HEK293 (cell line): ENCODE measurements around the gene LARP1.

Experiments used
- GLIS1 ChIP-seq: fragments of 450-650 bp; formaldehyde crosslinking; IDR thresholded peaks from 2 replicates; pipeline ENCODE4 v1.5.1; 2016; ENCODE audit warnings: missing biosample characterization, missing genetic modification characterization
- HOXD13 ChIP-seq: sonication (generic); formaldehyde crosslinking; IDR thresholded peaks from 2 replicates; pipeline ENCODE4 v1.8.0; 2022; ENCODE audit warnings: missing genetic modification reagents, borderline replicate concordance
- IKZF3 ChIP-seq: fragments of 450-650 bp; IDR thresholded peaks from 2 replicates; pipeline ENCODE4 v1.5.0; 2018; ENCODE audit warnings: missing biosample characterization, mild to moderate bottlenecking, missing genetic modification characterization, moderate library complexity
- KLF7 ChIP-seq: fragments of 450-650 bp; formaldehyde crosslinking; IDR thresholded peaks from 2 replicates; pipeline ENCODE4 v1.5.1; 2016; ENCODE audit warnings: missing biosample characterization, missing genetic modification characterization, borderline replicate concordance
- MYNN ChIP-seq: fragments of 450-650 bp; formaldehyde crosslinking; IDR thresholded peaks from 2 replicates; pipeline ENCODE4 v1.5.1; 2016; ENCODE audit warnings: missing biosample characterization, missing genetic modification characterization, borderline replicate concordance
- ZIC2 ChIP-seq: fragments of 450-650 bp; formaldehyde crosslinking; IDR thresholded peaks from 2 replicates; pipeline ENCODE4 v1.5.1; 2016; ENCODE audit warnings: missing biosample characterization, missing genetic modification characterization
- ZNF10 ChIP-seq: fragments of 450-650 bp; formaldehyde crosslinking; IDR thresholded peaks from 2 replicates; pipeline ENCODE4 v1.5.1; 2017; ENCODE audit warnings: missing biosample characterization, missing genetic modification characterization
- ZNF175 ChIP-seq: fragments of 450-650 bp; formaldehyde crosslinking; IDR thresholded peaks from 2 replicates; pipeline ENCODE4 v1.5.1; 2016; ENCODE audit warnings: missing biosample characterization, missing genetic modification characterization
- ZNF302 ChIP-seq: fragments of 450-650 bp; formaldehyde crosslinking; IDR thresholded peaks from 2 replicates; pipeline ENCODE4 v1.5.1; 2016; ENCODE audit warnings: missing biosample characterization, missing genetic modification characterization, low read depth
- ZNF324 ChIP-seq: fragments of 450-650 bp; formaldehyde crosslinking; IDR thresholded peaks from 2 replicates; pipeline ENCODE4 v1.5.1; 2016; ENCODE audit warnings: missing biosample characterization, missing genetic modification characterization
- ZNF391 ChIP-seq: fragments of 450-650 bp; formaldehyde crosslinking; IDR thresholded peaks from 2 replicates; pipeline ENCODE4 v1.5.1; 2016; ENCODE audit warnings: low read depth, missing biosample characterization, missing genetic modification characterization, borderline replicate concordance
- ZNF433 ChIP-seq: fragments of 450-650 bp; formaldehyde crosslinking; IDR thresholded peaks from 2 replicates; pipeline ENCODE4 v1.5.1; 2016; ENCODE audit warnings: missing biosample characterization, missing genetic modification characterization, low read depth
- ZNF544 ChIP-seq: fragments of 450-650 bp; formaldehyde crosslinking; IDR thresholded peaks from 2 replicates; pipeline ENCODE4 v1.5.0; 2017; ENCODE audit warnings: missing biosample characterization, missing genetic modification characterization
- ZNF561 ChIP-seq: fragments of 450-650 bp; IDR thresholded peaks from 2 replicates; pipeline ENCODE4 v1.5.1; 2018; ENCODE audit warnings: missing biosample characterization, missing genetic modification characterization, borderline replicate concordance
- ZNF610 ChIP-seq: fragments of 450-650 bp; formaldehyde crosslinking; IDR thresholded peaks from 2 replicates; pipeline ENCODE4 v1.5.1; 2016; ENCODE audit warnings: missing biosample characterization, missing genetic modification characterization, borderline replicate concordance
- ZNF623 ChIP-seq: fragments of 450-650 bp; formaldehyde crosslinking; IDR thresholded peaks from 2 replicates; pipeline ENCODE4 v1.5.1; 2016; ENCODE audit warnings: missing biosample characterization, missing genetic modification characterization
- ZNF624 ChIP-seq: fragments of 450-650 bp; formaldehyde crosslinking; IDR thresholded peaks from 2 replicates; pipeline ENCODE4 v1.5.1; 2017; ENCODE audit warnings: missing biosample characterization, missing genetic modification characterization
- TF ChIP-seq, protein P1 (sequence below): fragments of 450-650 bp; formaldehyde crosslinking; IDR thresholded peaks from 2 replicates; pipeline ENCODE4 v1.5.1; 2016; ENCODE audit warnings: missing biosample characterization, missing genetic modification characterization
- TF ChIP-seq, protein P2 (sequence below): fragments of 450-650 bp; formaldehyde crosslinking; IDR thresholded peaks from 2 replicates; pipeline ENCODE4 v1.5.1; 2016; ENCODE audit warnings: missing biosample characterization, missing genetic modification characterization, borderline replicate concordance
- TF ChIP-seq, protein P3 (sequence below): sonication (generic); formaldehyde crosslinking; IDR thresholded peaks from 2 replicates; pipeline ENCODE4 v1.8.1; 2022; ENCODE audit warnings: mild to moderate bottlenecking, moderate library complexity, missing genetic modification reagents
- TF ChIP-seq, protein P4 (sequence below): fragments of 450-650 bp; formaldehyde crosslinking; IDR thresholded peaks from 2 replicates; pipeline ENCODE4 v1.5.1; 2016; ENCODE audit warnings: missing biosample characterization, missing genetic modification characterization
- TF ChIP-seq, protein P5 (sequence below): fragments of 450-650 bp; formaldehyde crosslinking; IDR thresholded peaks from 2 replicates; pipeline ENCODE4 v1.5.1; 2016; ENCODE audit warnings: missing biosample characterization, missing genetic modification characterization
- TF ChIP-seq, protein P6 (sequence below): fragments of 450-650 bp; formaldehyde crosslinking; IDR thresholded peaks from 2 replicates; pipeline ENCODE4 v1.5.1; 2016; ENCODE audit warnings: missing biosample characterization, missing genetic modification characterization
- TF ChIP-seq, protein P7 (sequence below): fragments of 450-650 bp; IDR thresholded peaks from 2 replicates; pipeline ENCODE4 v1.5.1; 2018; ENCODE audit warnings: missing biosample characterization, mild to moderate bottlenecking, missing genetic modification characterization

The LARP1 gene

DNA sequence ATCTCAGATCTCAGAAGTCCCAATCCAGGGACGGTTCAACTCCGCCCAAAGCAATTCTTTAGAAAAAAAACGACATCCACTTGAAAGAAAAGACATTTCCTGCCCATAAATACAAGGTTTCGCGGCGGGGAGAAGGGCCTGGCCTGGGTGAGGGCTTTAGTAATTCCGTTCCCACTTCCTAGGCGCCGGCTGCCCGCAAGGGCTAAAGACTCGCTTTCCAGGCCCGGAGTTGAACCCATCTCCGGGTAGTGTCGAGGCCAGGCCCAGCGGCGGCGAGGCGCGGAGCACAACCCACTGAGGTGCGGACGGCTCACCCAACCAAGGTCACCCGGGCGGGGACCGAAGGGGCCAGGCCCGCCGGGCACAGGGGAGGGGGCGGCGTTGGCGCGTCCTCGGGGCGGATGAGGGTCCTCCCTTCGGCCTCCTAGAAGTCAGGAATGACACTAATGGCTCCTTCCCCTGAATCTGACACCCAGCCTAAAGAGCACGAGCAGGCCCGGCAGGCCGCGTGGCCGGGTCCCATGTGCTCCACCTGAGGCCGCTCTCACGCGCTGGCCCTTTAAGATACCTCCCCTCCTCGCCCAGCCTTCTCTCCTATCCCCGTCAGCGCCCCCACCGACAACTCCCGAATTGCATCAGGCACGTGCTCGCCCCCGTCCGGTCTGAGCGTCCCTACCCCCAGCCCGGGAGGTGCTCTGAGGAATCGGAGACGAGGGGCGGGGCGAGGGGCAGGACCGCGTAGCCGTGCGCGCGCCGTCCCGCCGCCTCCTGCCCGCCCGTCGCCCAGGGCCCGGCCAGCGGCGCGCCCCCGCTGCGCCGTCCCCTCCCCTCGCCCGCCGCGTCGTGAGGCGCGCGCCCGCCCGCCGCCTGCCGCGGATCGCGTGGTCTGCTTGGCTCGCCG, 467 bp upstream of the LARP1 start (continued):
- no peak for TF ChIP-seq ZNF175 (tag by site-specific recombination)
- peak; percentile 76; the same call in 1 of the 2 replicates for TF ChIP-seq ZNF10 (tag by site-specific recombination)
- TF ChIP-seq, protein P1, sequence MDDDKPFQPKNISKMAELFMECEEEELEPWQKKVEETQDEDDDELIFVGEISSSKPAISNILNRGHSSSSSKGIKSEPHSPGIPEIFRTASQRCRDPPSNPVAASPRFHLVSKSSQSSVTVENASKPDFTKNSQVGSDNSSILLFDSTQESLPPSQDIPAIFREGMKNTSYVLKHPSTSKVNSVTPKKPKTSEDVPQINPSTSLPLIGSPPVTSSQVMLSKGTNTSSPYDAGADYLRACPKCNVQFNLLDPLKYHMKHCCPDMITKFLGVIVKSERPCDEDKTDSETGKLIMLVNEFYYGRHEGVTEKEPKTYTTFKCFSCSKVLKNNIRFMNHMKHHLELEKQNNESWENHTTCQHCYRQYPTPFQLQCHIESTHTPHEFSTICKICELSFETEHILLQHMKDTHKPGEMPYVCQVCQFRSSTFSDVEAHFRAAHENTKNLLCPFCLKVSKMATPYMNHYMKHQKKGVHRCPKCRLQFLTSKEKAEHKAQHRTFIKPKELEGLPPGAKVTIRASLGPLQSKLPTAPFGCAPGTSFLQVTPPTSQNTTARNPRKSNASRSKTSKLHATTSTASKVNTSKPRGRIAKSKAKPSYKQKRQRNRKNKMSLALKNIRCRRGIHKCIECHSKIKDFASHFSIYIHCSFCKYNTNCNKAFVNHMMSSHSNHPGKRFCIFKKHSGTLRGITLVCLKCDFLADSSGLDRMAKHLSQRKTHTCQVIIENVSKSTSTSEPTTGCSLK (tag by site-specific recombination), result no peak
- TF ChIP-seq, protein P2, sequence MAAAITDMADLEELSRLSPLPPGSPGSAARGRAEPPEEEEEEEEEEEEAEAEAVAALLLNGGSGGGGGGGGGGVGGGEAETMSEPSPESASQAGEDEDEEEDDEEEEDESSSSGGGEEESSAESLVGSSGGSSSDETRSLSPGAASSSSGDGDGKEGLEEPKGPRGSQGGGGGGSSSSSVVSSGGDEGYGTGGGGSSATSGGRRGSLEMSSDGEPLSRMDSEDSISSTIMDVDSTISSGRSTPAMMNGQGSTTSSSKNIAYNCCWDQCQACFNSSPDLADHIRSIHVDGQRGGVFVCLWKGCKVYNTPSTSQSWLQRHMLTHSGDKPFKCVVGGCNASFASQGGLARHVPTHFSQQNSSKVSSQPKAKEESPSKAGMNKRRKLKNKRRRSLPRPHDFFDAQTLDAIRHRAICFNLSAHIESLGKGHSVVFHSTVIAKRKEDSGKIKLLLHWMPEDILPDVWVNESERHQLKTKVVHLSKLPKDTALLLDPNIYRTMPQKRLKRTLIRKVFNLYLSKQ (tag by site-specific recombination), result no peak
- TF ChIP-seq, protein P3, sequence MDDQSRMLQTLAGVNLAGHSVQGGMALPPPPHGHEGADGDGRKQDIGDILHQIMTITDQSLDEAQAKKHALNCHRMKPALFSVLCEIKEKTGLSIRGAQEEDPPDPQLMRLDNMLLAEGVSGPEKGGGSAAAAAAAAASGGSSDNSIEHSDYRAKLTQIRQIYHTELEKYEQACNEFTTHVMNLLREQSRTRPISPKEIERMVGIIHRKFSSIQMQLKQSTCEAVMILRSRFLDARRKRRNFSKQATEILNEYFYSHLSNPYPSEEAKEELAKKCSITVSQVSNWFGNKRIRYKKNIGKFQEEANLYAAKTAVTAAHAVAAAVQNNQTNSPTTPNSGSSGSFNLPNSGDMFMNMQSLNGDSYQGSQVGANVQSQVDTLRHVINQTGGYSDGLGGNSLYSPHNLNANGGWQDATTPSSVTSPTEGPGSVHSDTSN (CRISPR knock-in tag), result no peak
- TF ChIP-seq HOXD13 (CRISPR knock-in tag), result peak; percentile 27; the same call in 1 of the 2 replicates
- TF ChIP-seq ZNF561 (tag by site-specific recombination), result peak; percentile 84; the same call in 1 of the 2 replicates
- peak; percentile 90 for TF ChIP-seq ZNF610 (tag by site-specific recombination)
- TF ChIP-seq, protein P4, sequence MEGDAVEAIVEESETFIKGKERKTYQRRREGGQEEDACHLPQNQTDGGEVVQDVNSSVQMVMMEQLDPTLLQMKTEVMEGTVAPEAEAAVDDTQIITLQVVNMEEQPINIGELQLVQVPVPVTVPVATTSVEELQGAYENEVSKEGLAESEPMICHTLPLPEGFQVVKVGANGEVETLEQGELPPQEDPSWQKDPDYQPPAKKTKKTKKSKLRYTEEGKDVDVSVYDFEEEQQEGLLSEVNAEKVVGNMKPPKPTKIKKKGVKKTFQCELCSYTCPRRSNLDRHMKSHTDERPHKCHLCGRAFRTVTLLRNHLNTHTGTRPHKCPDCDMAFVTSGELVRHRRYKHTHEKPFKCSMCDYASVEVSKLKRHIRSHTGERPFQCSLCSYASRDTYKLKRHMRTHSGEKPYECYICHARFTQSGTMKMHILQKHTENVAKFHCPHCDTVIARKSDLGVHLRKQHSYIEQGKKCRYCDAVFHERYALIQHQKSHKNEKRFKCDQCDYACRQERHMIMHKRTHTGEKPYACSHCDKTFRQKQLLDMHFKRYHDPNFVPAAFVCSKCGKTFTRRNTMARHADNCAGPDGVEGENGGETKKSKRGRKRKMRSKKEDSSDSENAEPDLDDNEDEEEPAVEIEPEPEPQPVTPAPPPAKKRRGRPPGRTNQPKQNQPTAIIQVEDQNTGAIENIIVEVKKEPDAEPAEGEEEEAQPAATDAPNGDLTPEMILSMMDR (tag by site-specific recombination), result peak; percentile 99
- no peak for TF ChIP-seq ZNF624
- peak; percentile 88; the same call in 1 of the 2 replicates for TF ChIP-seq ZNF324 (tag by site-specific recombination)
- no peak for TF ChIP-seq ZNF623 (tag by site-specific recombination)
- TF ChIP-seq, protein P5, sequence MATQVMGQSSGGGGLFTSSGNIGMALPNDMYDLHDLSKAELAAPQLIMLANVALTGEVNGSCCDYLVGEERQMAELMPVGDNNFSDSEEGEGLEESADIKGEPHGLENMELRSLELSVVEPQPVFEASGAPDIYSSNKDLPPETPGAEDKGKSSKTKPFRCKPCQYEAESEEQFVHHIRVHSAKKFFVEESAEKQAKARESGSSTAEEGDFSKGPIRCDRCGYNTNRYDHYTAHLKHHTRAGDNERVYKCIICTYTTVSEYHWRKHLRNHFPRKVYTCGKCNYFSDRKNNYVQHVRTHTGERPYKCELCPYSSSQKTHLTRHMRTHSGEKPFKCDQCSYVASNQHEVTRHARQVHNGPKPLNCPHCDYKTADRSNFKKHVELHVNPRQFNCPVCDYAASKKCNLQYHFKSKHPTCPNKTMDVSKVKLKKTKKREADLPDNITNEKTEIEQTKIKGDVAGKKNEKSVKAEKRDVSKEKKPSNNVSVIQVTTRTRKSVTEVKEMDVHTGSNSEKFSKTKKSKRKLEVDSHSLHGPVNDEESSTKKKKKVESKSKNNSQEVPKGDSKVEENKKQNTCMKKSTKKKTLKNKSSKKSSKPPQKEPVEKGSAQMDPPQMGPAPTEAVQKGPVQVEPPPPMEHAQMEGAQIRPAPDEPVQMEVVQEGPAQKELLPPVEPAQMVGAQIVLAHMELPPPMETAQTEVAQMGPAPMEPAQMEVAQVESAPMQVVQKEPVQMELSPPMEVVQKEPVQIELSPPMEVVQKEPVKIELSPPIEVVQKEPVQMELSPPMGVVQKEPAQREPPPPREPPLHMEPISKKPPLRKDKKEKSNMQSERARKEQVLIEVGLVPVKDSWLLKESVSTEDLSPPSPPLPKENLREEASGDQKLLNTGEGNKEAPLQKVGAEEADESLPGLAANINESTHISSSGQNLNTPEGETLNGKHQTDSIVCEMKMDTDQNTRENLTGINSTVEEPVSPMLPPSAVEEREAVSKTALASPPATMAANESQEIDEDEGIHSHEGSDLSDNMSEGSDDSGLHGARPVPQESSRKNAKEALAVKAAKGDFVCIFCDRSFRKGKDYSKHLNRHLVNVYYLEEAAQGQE, result peak; percentile 44; the same call in 1 of the 2 replicates
- TF ChIP-seq ZIC2, result no peak; the same call in 1 of the 2 replicates
- TF ChIP-seq, protein P6, sequence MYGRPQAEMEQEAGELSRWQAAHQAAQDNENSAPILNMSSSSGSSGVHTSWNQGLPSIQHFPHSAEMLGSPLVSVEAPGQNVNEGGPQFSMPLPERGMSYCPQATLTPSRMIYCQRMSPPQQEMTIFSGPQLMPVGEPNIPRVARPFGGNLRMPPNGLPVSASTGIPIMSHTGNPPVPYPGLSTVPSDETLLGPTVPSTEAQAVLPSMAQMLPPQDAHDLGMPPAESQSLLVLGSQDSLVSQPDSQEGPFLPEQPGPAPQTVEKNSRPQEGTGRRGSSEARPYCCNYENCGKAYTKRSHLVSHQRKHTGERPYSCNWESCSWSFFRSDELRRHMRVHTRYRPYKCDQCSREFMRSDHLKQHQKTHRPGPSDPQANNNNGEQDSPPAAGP (tag by site-specific recombination), result peak; percentile 86
- TF ChIP-seq ZNF302 (tag by site-specific recombination), result no peak
- TF ChIP-seq ZNF433 (tag by site-specific recombination), result no peak
- TF ChIP-seq, protein P7, sequence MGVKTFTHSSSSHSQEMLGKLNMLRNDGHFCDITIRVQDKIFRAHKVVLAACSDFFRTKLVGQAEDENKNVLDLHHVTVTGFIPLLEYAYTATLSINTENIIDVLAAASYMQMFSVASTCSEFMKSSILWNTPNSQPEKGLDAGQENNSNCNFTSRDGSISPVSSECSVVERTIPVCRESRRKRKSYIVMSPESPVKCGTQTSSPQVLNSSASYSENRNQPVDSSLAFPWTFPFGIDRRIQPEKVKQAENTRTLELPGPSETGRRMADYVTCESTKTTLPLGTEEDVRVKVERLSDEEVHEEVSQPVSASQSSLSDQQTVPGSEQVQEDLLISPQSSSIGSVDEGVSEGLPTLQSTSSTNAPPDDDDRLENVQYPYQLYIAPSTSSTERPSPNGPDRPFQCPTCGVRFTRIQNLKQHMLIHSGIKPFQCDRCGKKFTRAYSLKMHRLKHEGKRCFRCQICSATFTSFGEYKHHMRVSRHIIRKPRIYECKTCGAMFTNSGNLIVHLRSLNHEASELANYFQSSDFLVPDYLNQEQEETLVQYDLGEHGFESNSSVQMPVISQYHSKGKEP, result peak; percentile 56; the same call in 1 of the 2 replicates
- TF ChIP-seq MYNN (tag by site-specific recombination), result no peak
- TF ChIP-seq KLF7 (tag by site-specific recombination), result peak; percentile 78; the same call in 1 of the 2 replicates
- peak; percentile 53 for TF ChIP-seq IKZF3
- peak; percentile 90 for TF ChIP-seq GLIS1
- TF ChIP-seq ZNF544 (tag by site-specific recombination), result no peak
- peak; percentile 72; the same call in 1 of the 2 replicates for TF ChIP-seq ZNF391 (tag by site-specific recombination)
